HG02759 (cell line): Measurements from ENCODE around the gene MOV10.

Source experiments
- ATAC-seq: cut with Tn5 transposase; IDR thresholded peaks from one replicate; pipeline ENCODE4 v1.9.1; 2021; ENCODE audit warnings: mild to moderate bottlenecking, moderate library complexity; ENCODE audit not compliant: unreplicated experiment

MOV10 gene

GRCh38 chr1:112729909-112730308, 55.5 kb downstream of the MOV10 start:
- ATAC-seq, result no peak

- ATAC-seq, result no peak
These were observed 57.0 kb downstream of the MOV10 start for GRCh38 chr1:112731451-112731850.

GRCh38 chr1:112735752-112736151, 61.3 kb downstream of the MOV10 start:
- ATAC-seq, result no peak

- ATAC-seq, result no peak
These were observed 63.1 kb downstream of the MOV10 start for GRCh38 chr1:112737573-112737972.

GRCh38 chr1:112743174-112744008, 68.9 kb downstream of the MOV10 start:
- no peak for ATAC-seq

- no peak for ATAC-seq
These were observed 69.6 kb downstream of the MOV10 start for GRCh38 chr1:112744009-112744578.

GRCh38 chr1:112748396-112748795, 73.9 kb downstream of the MOV10 start:
- no peak for ATAC-seq
